HG03521 (cell line): ENCODE results near the gene BIN1.

ENCODE experiments used
- ATAC-seq: cut with Tn5 transposase; IDR thresholded peaks from one replicate; pipeline ENCODE4 v1.9.1; 2021; ENCODE audit warnings: mild to moderate bottlenecking, moderate library complexity; ENCODE audit not compliant: unreplicated experiment

The BIN1 gene

GRCh38 chr2:127105656-127106456 lies 1.1 kb downstream of the BIN1 start:
- ATAC-seq, result no peak

- no peak for ATAC-seq
Measured at GRCh38 chr2:127104881-127105655, 1.9 kb downstream of the BIN1 start.

GRCh38 chr2:127104166-127104660 lies 2.7 kb downstream of the BIN1 start:
- ATAC-seq, result no peak

- no peak for ATAC-seq
Measured at GRCh38 chr2:127103243-127104165, 3.5 kb downstream of the BIN1 start.

- no peak for ATAC-seq
Measured at GRCh38 chr2:127102521-127103242, 4.3 kb downstream of the BIN1 start.

- no peak for ATAC-seq
Measured at GRCh38 chr2:127101756-127102477, 5.0 kb downstream of the BIN1 start.

GRCh38 chr2:127101048-127101611 lies 5.8 kb downstream of the BIN1 start:
- ATAC-seq, result no peak

- ATAC-seq, result no peak
Measured at GRCh38 chr2:127100251-127101047, 6.5 kb downstream of the BIN1 start.

- ATAC-seq, result no peak
Measured at GRCh38 chr2:127098711-127099110, 8.2 kb downstream of the BIN1 start.

- ATAC-seq, result no peak
Measured at GRCh38 chr2:127097841-127098651, 8.9 kb downstream of the BIN1 start.

- ATAC-seq, result no peak
Measured at GRCh38 chr2:127097471-127097765, 9.5 kb downstream of the BIN1 start.

GRCh38 chr2:127096718-127097470 lies 10.1 kb downstream of the BIN1 start:
- no peak for ATAC-seq

- ATAC-seq, result no peak
Measured at GRCh38 chr2:127096280-127096679, 10.7 kb downstream of the BIN1 start.

- no peak for ATAC-seq
Measured at GRCh38 chr2:127095784-127096183, 11.2 kb downstream of the BIN1 start.

- ATAC-seq, result no peak
Measured at GRCh38 chr2:127095367-127095641, 11.7 kb downstream of the BIN1 start.

GRCh38 chr2:127094509-127095366 lies 12.2 kb downstream of the BIN1 start:
- ATAC-seq, result no peak
